Erythroblast (primary cell): ENCODE data around the gene KCNMA1.
"Not testable (repeated sequence)": the region's sequence is repeated elsewhere in the genome, so short reads cannot be mapped to it uniquely, and the experiment has no call there.

Experiments used
- DNase-seq, 2 experiments: peaks; one replicate each; lab custom pipeline; 2025; lab: John Stamatoyannopoulos, UW
- GATA1 ChIP-seq: IDR thresholded peaks from 2 replicates; pipeline ENCODE4 v1.6.1; 2011; ENCODE audit warnings: low read depth, mild to moderate bottlenecking, control low read depth, low read length, moderate library complexity
- POLR2A ChIP-seq: IDR thresholded peaks from 2 replicates; pipeline ENCODE4 v1.6.1; 2011; ENCODE audit warnings: mild to moderate bottlenecking, low read length

KCNMA1 gene

DNA sequence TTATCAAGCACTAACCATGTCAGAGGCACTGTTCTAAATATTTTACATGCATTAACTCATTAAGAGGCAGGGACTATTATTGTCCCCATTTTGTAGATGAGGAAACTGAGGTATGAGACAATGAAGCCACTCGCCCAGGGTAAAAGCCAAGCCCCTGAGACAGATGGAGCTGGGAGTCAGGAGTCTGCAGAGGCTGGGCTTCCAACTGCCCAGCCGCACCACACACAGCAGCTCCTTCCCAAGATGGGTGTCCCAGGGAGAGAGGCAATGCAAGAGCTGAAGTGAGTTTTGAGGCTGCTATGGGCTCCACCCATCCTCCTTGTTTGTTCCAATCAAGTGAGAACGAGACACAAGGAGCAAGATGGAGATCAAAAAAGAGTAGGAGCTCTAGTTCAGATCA, 244.2 kb downstream of the KCNMA1 start:
- DNase-seq = no peak
- no peak for TF ChIP-seq POLR2A
- no peak for TF ChIP-seq GATA1

DNA sequence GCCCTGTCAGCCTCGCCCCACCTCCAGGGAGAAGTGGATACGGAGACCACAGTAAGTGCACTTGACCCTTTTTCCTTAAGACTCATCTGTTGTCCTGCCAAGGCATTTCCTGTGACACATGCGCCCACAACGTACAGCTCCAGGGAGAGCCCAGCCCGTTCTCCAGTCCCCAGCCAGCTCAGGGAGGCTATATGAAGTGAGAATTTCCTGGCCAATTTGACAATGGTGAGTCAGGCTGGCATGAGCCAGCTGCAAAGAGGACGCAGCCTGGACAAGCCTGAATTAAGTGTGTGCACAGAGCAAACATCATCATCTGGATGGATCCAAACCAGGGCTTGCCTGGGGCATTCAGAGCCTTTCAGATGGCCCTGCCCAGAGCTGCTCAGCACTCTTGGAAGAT, 244.8 kb downstream of the KCNMA1 start:
- no peak for DNase-seq
- TF ChIP-seq POLR2A (no peak), GATA1 (no peak)

DNA sequence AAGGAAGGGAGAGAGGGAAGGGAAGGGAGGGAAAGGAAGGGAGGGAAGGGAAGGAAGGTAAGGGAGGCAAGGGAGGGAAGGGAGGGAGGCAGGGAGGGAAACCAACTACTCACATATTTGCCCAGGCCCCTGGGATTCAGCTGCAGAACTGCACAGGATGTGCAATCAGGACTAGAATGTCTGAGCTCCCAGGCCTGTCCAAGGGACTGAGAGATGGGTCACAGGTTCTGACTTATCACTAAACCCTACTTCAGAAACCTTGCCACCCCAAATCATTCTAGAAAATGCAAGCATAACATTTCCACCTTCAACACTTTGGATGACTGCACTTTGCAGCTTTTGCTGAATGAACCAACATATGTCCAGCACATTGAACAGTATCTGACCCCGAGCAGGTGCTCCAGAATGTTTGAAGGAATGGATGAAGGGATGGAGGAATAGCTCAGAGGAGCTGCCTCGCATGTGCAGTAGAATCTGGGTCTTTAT, 245.3 kb downstream of the KCNMA1 start:
- DNase-seq = no peak
- TF ChIP-seq POLR2A (no peak), GATA1 (no peak)

DNA sequence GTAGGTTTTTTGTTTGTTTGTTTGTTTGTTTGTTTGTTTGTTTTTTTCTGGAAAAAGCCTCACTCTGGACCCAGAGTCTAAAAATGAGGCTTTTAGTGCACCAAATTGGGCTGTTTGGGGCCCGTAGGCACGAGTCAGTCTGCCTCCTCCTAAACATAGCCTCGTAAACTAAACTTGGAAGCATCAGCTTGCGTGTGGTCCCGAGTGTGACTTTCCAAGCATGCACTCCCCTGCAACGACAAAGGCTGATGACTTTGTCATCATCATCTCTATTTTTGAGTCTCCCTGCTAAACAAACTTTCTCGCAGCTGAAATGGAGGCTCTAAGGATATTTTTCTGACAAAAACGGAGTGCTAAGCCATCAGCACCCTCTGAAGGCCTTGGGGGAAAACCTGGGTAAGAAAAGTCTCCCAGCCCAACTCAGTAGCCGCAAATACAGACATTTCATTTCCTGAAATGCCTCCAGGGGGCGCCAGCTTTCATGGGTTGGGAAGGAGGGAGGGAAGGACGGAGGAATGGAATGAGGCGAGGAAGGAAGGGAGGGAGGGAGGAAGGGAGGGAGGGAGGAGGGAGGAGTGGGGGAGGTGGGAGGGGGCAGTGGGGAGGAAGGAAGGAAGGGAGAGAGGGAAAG, 245.9 kb downstream of the KCNMA1 start:
- TF ChIP-seq GATA1 (no peak), POLR2A (no peak)
- DNase-seq = peak; percentile 35 to 61

DNA sequence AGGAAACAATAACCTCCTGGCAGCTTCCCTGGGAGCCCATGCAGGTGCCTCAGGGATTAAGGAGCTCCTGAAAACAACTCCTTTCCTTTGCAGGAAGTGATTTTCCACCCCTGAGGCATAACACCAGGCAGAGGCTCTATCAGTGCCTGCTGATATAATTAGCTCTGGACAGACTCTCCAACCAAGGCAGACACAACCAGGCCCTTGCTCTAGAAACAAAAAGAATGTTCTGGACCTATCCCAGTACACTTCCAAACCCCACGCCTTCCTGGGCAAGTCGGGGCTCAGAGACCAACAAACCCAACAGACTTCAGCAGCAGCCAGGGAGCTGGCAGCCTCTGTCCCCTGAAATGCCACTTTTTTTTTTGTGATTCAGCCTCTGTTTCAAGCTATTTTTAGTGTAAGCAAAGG, 247.1 kb downstream of the KCNMA1 start:
- DNase-seq = no peak
- no peak for TF ChIP-seq GATA1
- no peak for TF ChIP-seq POLR2A

DNA sequence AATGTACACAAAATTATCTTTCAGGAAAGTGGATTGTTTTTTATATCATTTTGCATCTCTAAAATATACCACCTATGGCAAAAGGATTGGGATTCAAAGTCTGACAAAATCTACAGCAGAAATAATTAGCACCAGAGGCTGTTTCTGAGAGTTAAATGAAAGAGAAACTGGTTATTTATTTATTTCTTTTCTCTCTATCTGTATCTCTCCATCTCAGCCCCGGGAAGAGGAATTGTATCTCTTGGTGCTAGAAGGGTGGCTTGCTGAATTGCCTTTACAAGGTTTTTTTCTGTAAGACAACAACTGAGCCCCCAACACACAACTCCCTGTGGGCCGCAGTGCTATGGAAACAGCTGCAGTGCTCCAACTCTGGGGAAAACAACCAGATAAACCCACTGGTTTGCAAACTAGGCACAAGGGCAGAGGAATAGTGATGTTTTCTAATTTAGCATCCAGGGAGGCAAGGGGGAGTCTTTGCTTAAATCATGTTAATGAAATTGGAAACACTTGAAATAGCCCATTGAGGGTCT, 249.0 kb downstream of the KCNMA1 start:
- no peak for TF ChIP-seq POLR2A
- TF ChIP-seq GATA1 = no peak
- DNase-seq = no peak

DNA sequence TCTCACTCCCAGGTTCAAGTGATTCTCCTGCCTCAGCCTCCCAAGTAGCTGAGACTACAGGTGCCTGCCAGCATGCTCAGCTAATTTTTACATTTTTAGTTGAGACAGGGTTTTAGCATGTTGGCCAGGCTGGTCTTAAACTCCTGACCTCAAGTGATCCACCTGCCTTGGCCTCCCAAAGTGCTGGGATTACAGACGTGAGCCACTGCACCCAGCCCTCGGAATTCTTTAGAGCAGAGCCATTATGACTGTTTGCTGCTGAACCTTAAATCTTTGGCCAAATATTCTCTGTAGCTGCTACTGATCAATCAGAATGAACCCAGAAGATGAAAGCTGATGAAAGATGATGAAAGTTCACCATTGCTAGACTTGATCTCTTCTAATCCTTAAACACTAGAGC, 249.9 kb downstream of the KCNMA1 start:
- DNase-seq = not testable (repeated sequence)

DNA sequence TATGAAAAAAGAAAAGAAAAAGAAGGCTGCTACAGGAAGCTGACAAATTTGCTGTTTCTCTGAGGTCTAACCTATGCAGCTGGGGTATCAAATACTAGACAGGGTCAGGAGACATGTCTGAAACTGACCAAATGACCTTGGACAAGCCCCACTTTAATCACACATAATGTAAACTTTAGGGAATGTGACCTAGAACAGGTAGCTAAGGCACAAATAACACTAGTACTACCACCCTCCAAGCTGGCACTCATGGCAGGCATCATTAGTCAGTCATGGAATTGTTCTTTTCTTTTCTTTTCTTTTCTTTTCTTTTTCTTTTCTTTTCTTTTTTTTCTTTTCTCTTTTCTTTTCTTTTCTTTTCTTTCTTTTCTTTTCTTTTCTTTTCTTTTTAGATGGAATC, 250.4 kb downstream of the KCNMA1 start:
- TF ChIP-seq POLR2A (no peak), GATA1 (no peak)
- no peak for DNase-seq

DNA sequence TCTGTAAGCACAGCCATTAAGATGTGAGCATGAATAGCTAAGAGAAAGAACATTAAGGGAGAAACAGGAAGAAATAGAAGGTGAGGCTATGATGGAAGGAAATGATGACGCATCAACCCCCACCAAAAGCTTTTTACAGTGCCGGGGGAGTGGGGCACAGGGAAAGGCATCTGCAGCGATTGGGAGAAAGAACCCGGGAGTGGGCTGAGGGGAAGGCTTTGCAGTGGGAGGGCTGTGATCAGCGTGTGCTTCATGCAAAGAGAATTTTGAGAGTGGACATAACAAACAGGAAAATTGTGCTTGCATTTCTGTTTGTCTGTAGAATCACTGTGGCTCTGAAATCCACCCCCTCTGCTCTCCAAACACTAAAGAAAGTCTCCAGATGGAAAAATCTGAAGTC, 250.8 kb downstream of the KCNMA1 start:
- DNase-seq = no peak
- no peak for TF ChIP-seq GATA1
- no peak for TF ChIP-seq POLR2A

DNA sequence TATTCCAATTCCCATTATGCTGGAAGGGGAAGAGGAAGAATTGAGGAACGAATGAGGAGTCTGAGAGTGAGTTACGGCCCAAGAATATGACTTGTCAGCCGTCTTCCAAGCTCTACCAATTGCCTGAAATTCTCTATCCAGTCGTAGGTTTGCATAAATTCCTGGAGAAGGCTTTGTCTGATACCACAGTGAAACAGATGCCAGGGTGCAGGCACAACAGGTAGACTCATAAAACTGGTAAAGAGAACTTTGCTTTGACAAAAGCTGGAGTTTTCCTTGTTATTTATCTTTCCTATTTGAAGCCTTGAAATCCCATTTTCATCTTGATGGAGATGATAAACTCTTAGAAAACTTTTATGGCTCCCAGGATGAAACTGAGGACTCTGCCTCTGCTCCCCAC, 251.2 kb downstream of the KCNMA1 start:
- TF ChIP-seq GATA1 (no peak), POLR2A (no peak)
- no peak for DNase-seq

DNA sequence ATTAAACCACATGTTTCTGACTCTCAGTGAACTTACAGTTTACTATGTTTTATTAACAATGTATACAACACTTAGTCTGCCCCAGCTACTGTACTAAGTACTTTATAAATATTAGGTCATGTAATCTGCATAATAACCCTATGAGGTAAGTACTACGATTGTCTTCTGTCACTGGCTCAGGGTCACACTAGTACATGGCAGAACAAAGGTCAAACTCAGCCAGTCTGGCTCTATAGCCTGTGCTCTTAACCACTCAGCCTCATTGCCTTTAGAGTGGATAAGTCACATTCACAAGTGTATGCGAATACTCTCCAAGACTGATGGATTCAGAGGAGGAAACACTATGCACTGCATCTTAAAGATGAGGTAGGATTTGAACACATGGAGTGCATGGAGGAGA, 252.3 kb downstream of the KCNMA1 start:
- no peak for TF ChIP-seq GATA1
- TF ChIP-seq POLR2A = no peak
- DNase-seq = no peak

DNA sequence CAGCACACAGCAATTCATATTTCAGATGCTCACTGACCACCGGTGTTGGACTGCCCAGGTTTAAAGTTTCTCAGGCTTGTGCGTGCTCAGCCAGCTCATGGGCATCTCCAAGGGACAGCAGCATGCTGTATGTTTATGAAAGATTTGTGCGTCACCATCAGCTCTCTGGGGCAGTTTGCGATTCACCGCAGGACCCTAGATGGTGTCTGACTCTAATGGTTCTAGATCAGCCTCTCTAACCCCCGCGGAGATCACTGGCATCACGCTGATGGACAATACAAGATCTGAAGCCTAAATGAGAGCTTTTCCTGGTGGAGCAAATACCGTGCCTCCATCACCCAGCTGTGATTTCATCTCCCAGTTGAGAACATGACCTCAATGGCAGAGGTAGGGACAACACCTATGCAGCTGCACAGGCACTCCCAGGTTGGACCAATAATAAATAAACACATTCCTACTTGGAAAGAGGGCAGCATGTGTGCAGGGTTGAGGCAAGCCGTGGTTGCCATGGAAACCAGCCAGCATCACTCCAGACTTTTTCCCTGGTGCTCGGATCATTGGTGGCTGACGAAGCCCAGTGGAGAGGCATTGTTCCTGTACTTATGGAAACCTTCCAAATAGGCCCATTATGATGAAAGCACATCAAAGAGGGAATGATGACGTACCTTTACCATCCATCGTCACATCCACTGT, 253.6 kb downstream of the KCNMA1 start:
- no peak for DNase-seq

DNA sequence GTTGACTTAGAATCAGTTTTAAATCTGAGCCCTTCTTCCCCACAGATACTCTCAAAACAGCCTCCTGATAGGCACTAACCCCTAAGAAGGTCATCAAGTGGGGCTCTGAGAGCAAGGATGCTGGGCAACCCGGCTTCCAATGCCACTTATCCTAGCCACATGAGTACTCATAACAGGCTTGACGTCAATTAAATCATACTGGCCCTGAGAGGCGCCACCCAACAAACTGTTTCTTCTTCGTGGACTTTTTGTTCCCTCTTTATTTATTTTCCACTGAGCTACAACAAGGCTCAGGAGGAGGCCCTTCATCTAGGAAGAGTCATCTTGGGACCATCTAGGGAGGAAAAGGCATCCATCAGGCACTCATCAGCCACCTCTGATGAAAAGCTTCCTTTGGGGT, 255.9 kb downstream of the KCNMA1 start:
- no peak for DNase-seq
- TF ChIP-seq POLR2A = no peak
- TF ChIP-seq GATA1 = no peak

More for the DNA sequence above, 253.6 kb downstream of the KCNMA1 start:
- TF ChIP-seq GATA1 (no peak), POLR2A (no peak)

DNA sequence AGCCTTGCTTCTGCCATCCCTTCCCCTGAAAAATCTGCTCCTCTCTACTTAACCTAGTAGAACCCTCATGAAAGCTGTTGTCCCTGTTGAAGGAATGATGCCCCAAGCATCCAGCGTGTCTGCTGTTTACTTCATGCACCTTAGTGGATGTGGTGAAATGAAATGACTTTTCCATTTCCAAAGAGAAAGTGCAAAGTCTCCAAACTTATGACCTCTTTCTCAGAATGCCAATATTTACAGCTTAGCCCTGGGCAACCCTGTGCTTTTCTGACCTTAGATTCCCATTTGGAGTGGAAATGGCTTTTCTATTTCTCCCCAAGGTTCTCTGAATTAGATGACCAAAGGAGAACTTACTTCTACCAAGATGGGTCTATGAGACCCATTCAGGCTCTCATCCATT, 256.9 kb downstream of the KCNMA1 start:
- no peak for DNase-seq
- TF ChIP-seq GATA1 (no peak), POLR2A (no peak)

DNA sequence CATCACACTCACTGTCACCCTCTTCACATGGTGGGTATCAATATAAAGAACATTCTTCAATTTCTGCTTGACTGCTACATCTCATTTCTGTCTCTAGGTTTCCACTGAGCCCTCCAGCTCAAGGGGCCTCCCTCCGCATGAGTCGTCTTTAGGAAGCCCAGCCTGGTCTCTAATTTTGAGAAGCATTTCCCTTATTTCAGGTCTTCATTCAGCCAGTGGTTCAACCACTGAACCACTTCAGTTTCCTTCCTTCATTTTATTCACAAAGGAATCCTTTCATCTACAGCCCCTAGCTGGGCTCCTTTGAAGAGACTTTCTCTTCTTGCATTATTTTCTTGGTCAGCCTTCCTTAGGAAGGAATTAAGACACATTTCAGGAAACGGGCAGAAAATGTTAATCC, 257.4 kb downstream of the KCNMA1 start:
- TF ChIP-seq GATA1 = no peak
- TF ChIP-seq POLR2A = no peak
- no peak for DNase-seq
